Measurements from ENCODE around the gene LRP1B. TPM values are rescaled to one million over a fixed set of nuclear protein-coding genes. Genes with fewer than 3 reads are reported as not detected.
A peak's percentile ranks its signal among the peaks of the same experiment; 100 is the strongest.

LRP1B gene
- total RNA-seq, 1 donor from 2014 or later, result 0.12 TPM

- no peak for DNase-seq (ENCODE audit: low read depth)
- no peak overlapping the region for H3K4me3 ChIP-seq (ENCODE audit: low read depth, low read length)
- no peak for TF ChIP-seq CTCF (conservative IDR thresholded peaks at IDR 0.05; ENCODE audit: low read depth, low read length)
These were observed 1624.2 kb downstream of the LRP1B start for GRCh38 chr2:140506606-140507005.

GRCh38 chr2:140504601-140505000 is 1626.2 kb downstream of the LRP1B start:
- H3K4me3 ChIP-seq (ENCODE audit: low read depth, low read length), result no peak overlapping the region
- TF ChIP-seq CTCF (conservative IDR thresholded peaks at IDR 0.05; ENCODE audit: low read depth, low read length), result no peak
- DNase-seq (ENCODE audit: low read depth), result no peak

GRCh38 chr2:140502951-140503630 is 1627.7 kb downstream of the LRP1B start:
- no peak overlapping the region for H3K4me3 ChIP-seq (ENCODE audit: low read depth, low read length)
- DNase-seq (ENCODE audit: low read depth), result no peak
- TF ChIP-seq CTCF (conservative IDR thresholded peaks at IDR 0.05; ENCODE audit: low read depth, low read length), result no peak

GRCh38 chr2:140498360-140498759 is 1632.5 kb downstream of the LRP1B start:
- no peak for DNase-seq (ENCODE audit: low read depth)
- H3K4me3 ChIP-seq (ENCODE audit: low read depth, low read length), result no peak overlapping the region
- TF ChIP-seq CTCF (conservative IDR thresholded peaks at IDR 0.05; ENCODE audit: low read depth, low read length), result no peak

GRCh38 chr2:140496714-140497113 is 1634.1 kb downstream of the LRP1B start:
- no peak for TF ChIP-seq CTCF (conservative IDR thresholded peaks at IDR 0.05; ENCODE audit: low read depth, low read length)
- DNase-seq (ENCODE audit: low read depth), result no peak
- H3K4me3 ChIP-seq (ENCODE audit: low read depth, low read length), result no peak overlapping the region

- DNase-seq (ENCODE audit: low read depth), result peak; percentile 32
These were observed 1638.9 kb downstream of the LRP1B start for GRCh38 chr2:140491876-140492275.

More at GRCh38 chr2:140491876-140492275, 1638.9 kb downstream of the LRP1B start:
- no peak overlapping the region for H3K4me3 ChIP-seq (ENCODE audit: low read depth, low read length)
- no peak for TF ChIP-seq CTCF (conservative IDR thresholded peaks at IDR 0.05; ENCODE audit: low read depth, low read length)

Data from epithelial cell of proximal tubule (primary cell).